Stimulated activated CD8-positive, alpha-beta memory T cell treated with anti-CD3 and anti-CD28 coated beads, Interleukin-4, amount 100 ng/mL, for 48 hours (primary cell): Measurements from ENCODE around the gene ZDHHC18.
A peak's percentile ranks its signal among the peaks of the same experiment; 100 is the strongest.

Experiments
- DNase-seq: peaks from one replicate; pipeline ENCODE4 v3.0.0-alpha.2; 2020

The ZDHHC18 gene, protein sequence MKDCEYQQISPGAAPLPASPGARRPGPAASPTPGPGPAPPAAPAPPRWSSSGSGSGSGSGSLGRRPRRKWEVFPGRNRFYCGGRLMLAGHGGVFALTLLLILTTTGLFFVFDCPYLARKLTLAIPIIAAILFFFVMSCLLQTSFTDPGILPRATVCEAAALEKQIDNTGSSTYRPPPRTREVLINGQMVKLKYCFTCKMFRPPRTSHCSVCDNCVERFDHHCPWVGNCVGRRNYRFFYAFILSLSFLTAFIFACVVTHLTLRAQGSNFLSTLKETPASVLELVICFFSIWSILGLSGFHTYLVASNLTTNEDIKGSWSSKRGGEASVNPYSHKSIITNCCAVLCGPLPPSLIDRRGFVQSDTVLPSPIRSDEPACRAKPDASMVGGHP

DNA sequence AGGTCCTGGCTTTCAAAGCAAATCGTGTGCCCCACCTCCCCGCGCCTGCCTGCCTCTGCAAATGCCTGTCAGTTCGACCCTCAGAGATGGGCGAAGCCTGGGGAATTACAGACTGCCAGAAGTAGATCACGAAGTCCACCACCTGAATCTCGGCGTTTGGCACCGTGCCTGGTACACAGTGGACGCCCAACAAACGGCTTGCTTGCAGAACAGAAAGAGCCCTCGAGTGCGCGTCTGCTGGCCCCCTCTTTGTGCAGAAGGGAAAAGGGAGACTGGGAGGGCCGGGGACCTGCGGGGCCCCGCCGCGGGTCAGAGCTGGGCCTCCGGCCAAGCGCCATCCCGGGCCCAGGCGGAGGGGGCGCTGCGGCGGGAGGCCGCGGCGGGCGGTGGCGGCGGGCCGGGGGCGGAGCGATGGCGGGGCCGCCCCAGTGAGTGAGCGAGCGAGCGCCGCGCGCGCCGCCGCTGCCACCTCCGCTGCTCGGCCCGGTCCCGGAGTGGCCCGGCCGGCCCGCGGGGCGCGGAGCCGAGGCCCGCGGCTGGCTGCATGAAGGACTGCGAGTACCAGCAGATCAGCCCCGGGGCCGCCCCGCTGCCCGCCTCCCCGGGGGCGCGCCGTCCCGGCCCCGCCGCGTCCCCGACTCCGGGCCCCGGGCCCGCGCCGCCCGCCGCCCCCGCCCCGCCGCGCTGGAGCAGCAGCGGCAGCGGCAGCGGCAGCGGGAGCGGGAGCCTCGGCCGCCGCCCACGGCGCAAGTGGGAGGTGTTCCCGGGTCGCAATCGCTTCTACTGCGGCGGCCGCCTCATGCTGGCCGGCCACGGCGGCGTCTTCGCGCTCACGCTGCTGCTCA lies at the start of gene ZDHHC18:
ZDHHC18 (plus strand) TSS at position 428 of the 845 bp plus-strand sequence; CDS start at position 545, 117 bp downstream.
- DNase-seq: peak; percentile 82

DNA sequence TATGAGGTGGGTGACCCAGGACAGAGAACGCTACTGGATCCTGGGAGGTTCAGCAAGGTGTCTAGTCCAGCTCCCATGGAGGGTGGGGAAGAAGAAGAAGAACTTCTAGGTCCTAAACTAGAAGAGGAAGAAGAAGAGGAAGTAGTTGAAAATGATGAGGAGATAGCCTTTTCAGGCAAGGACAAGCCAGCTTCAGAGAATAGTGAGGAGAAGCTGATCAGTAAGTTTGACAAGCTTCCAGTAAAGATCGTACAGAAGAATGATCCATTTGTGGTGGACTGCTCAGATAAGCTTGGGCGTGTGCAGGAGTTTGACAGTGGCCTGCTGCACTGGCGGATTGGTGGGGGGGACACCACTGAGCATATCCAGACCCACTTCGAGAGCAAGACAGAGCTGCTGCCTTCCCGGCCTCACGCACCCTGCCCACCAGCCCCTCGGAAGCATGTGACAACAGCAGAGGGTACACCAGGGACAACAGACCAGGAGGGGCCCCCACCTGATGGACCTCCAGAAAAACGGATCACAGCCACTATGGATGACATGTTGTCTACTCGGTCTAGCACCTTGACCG lies 47.3 kb upstream of the ZDHHC18 start:
- no peak for DNase-seq

DNA sequence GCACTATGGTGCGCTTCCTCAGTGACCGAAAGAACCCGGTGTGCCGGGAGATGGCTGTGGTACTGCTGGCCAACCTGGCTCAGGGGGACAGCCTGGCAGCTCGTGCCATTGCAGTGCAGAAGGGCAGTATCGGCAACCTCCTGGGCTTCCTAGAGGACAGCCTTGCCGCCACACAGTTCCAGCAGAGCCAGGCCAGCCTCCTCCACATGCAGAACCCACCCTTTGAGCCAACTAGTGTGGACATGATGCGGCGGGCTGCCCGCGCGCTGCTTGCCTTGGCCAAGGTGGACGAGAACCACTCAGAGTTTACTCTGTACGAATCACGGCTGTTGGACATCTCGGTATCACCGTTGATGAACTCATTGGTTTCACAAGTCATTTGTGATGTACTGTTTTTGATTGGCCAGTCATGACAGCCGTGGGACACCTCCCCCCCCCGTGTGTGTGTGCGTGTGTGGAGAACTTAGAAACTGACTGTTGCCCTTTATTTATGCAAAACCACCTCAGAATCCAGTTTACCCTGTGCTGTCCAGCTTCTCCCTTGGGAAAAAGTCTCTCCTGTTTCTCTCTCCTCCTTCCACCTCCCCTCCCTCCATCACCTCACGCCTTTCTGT lies 46.0 kb upstream of the ZDHHC18 start:
- DNase-seq: no peak

DNA sequence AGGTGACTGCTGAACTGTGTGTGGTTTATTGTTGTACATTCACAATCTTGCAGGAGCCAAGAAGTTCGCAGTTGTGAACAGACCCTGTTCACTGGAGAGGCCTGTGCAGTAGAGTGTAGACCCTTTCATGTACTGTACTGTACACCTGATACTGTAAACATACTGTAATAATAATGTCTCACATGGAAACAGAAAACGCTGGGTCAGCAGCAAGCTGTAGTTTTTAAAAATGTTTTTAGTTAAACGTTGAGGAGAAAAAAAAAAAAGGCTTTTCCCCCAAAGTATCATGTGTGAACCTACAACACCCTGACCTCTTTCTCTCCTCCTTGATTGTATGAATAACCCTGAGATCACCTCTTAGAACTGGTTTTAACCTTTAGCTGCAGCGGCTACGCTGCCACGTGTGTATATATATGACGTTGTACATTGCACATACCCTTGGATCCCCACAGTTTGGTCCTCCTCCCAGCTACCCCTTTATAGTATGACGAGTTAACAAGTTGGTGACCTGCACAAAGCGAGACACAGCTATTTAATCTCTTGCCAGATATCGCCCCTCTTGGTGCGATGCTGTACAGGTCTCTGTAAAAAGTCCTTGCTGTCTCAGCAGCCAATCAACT lies 45.2 kb upstream of the ZDHHC18 start:
- no peak for DNase-seq

DNA sequence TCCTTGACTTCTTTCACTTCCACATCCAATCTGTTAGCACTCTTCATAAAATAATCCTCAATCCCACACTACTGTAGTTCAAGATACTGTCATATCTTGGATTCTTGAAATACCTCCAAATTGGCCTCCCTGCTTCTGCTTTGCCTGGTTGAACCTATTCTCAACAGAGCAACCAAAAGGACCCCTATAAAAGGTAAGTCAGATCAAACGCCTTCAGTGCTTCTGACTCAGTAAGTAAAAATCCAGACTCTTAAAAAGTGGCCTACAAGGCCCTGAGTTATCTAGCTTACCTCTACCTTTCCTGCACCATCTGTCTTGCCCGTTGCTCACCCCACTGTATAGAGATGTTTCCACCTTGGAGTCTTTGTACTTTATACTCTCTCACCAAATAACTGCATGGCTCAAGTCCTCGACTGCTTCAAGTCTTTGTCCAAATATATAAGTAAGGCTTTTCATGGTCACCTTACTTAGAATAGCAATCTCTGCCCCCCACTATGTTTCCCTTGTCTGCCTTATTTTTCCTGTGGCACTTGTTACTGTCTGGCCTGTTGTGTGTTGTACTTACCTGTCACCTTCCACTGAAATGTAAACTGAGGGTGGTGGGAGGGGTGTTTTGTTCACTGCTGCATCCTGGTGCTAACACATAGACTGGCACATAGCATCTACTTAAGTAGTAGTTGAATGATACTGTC lies 43.8 kb upstream of the ZDHHC18 start:
- no peak for DNase-seq

DNA sequence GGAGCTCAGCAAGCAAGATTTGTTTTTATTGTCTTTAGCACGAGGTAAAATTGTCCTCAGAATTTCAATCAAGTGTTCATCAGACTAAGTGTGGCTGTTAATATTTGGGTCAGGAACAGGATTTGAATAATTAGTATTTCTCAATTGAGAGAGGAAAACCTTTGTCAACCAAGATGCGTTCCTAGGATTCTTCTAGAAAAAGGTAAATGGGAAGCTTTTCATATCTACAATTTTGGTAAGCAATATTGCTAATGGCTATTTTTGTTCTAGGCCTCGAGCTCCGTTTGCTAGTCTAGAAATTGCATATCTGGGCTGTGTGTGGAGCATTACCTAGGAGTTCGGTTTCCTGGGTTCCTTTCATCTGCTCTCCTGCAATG lies 42.9 kb upstream of the ZDHHC18 start:
- DNase-seq: no peak

DNA sequence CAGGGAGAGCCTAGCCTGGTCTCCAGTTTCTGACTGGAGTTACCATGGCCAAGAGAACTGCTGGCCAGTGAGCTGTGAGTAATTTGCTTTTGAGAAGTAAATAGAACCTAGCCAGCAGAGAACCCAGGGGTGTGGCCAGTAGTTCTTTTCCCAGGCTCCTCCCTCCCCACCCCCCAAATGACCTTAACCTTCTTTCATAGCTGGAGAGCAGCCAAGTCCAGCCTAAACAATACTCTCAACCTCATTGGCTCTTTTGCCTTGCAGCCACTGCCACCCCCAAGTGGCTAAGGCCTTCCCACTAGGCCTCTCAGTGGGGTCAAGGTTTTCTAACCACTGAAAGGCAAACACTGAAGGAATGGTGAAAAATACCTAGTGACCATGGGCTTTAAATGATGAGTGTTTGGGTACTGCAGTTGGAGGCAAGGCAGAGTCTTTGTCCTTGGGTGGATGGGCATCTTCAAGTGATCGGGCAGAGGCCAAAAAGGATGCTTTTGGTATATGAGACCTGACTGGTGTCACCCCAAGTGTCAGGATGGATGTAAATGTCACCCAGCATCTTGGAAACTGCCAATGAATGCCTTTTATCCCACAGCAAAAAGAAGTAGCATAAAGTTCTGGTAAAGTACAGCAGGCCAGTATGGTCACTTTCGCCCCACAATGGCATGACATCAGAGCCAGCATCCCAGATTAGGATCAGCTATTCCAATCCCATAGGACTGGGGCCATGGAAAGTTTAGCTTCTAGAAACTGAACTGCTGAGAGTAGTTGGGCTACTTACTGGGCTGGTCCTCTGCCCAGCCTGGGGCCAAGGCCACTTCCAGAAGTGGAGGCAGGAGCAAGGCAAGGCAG lies 42.2 kb upstream of the ZDHHC18 start:
- DNase-seq: no peak

DNA sequence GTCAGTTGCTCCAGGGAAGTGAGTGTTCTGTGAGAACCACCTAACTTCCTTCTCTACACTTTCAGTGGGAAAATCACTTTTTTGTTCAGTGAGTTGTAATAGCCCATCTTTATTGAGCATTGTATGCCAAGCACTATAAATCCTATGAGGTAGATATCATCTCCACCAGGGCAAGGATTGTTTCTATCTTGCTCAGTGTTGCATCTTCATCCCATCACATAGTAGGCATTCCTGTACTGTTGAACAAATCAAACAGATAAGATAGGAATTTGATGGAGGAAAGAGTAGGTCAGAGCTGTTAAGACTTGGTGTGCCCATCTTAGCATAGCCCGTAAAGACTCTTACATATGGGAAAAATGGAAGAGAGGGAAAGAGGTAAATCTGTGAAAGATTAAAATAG lies 41.6 kb upstream of the ZDHHC18 start:
- no peak for DNase-seq

DNA sequence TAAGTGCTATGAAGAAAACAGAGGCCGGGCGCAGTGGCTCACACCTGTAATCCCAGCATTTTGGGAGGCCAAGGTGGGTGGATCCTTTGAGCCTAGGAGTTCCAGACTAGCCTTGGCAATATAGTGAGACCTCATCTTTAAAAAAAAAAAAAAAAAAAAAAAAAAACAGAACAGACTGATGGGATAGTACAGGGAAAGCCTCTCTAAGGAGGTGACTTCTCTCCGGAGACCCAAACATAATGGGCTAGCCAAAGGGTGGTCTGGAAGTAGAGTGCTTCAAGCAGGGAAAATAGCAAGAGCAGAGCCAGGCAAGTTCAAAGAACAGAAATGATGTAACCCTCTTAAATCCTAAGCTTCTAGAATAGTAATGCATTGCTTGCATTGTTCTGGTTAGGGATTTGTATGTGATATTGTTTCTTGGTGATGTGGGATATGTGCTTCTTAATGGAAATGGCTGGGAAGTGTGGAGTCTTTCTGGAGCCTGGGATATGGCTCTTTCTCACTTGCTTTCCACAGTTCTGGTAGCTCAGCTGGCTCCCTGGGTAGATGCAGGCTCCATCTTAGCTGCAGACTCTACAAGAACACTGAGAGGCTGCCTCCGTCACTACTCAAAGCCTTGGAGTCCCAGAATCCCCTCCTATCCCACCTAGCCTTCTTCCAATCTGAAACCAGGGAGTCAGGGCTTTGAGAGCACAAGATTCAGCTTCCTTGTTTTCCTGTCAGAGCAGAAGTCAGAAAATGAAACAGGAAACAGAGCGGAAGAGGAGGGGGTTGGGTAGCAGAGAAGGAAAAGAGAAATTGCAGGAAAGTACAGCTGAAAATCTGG lies 40.7 kb upstream of the ZDHHC18 start:
- no peak for DNase-seq

DNA sequence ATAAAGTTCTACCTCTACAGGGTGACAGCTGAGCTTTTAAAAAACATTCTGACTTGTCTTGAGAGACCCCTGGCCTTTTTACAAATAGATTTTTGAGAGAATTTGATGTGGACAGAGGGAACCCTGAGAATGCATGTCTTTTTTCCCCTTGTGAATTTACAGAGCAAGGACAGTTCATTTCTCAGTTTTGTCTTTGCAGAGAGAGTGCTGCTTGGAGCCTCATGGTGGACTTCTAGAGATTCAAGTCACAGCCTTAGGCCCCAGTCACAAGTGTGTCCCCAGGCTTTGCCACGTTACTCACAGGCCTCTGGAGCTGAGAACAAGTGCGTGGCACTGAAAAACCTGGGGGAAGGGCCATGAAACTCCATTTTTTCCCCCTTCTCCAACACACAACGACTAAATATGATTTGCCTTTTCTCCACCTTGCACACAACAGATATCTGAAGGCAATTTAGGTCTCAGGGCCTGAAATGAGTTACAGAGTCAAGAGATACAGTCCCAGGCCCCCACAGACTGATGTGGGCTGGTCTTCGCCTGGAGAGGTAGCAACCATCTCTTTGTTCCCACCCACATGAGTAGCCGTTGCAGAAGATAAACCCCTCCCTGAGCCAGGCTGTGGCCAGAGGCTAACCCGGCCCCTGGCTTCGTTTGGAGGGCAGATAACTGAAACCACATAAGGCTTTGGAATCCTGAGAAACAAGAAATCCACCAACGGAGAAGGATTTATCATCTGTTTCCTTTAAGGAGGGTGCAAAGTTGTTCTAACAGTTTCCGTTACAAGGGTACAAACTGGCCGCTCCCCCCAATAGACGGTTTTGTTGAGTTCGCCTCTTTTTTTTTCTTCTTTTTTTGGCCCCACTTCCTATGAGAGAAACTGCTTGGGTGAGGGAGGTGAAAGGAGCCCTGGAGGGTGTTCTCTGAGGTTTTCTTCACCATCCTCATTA lies 39.8 kb upstream of the ZDHHC18 start:
- peak; percentile 65 for DNase-seq

DNA sequence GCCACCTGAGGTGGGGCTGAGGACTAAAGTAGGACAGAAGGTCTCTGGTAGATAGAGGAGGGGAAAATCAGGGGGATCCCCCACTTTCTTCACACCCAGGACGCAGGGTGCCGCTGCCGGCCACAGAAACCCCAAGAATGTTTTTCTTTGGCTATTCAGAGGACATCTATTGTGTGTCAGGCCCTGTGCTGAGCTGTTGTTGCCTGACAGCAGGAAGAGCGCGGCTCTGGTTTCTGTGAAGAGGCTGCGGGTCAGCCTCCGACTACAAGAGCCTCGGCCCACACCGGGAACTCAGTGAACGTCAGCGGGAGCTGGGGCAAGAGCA lies 39.1 kb upstream of the ZDHHC18 start:
- peak; percentile 82 for DNase-seq

DNA sequence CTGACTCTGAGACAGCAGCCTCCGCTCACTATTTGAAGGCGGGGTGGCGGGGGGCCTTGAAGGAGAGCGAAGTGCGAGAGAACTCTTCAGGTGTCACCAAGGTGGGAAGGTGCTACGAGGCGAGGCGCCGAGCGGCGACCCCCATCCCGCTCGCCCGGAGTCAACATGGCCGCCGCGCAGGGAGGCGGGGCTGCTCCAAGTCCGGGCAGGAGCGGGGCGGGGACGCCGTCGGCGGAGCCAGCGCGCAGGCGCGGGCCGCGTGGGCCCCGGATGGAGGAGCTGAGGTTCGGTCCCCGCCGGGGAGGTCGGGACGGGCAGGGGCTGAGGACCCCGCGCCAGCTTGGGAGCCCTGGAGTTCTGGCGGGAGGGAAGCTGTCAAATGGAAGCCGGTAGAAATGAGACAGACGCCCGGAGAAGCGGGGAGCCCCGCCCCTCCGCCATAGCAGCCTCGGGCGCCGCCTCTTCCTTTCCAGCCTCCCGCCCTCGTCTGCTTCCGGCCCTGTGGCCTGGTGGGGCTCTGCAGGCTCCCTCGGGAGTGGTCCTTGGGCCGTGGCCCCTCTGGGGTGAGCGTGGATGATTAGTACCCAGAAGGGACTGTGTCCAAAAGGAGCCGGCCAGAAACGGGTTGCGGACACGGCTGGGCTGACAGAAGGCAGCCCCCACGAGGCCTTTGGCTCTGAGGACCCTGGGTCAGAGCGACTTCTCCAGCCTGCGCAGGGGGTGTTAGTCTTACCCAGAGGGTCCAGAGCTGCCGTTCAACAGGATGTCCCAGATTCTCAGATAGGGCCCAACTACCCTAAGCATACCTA lies 38.6 kb upstream of the ZDHHC18 start, which contains the start of gene PIGV:
PIGV (plus strand) TSS at position 245 of the 809 bp plus-strand sequence. CDS start 2,866 bp downstream, outside the sequence.
- peak; percentile 91 for DNase-seq

DNA sequence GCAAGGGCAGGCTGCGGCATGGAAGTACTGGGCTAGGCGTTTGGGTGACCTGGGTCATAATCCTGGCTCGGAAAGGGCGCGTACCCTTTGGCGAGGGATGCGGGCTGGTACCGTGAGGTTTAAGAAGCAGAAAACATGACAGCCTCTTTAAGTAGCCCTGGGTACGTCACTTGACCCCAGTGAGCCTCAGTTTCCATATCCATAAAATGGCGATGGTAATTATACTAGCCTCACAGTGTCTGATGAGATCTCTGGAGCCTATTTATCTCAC lies 38.0 kb upstream of the ZDHHC18 start:
- no peak for DNase-seq

DNA sequence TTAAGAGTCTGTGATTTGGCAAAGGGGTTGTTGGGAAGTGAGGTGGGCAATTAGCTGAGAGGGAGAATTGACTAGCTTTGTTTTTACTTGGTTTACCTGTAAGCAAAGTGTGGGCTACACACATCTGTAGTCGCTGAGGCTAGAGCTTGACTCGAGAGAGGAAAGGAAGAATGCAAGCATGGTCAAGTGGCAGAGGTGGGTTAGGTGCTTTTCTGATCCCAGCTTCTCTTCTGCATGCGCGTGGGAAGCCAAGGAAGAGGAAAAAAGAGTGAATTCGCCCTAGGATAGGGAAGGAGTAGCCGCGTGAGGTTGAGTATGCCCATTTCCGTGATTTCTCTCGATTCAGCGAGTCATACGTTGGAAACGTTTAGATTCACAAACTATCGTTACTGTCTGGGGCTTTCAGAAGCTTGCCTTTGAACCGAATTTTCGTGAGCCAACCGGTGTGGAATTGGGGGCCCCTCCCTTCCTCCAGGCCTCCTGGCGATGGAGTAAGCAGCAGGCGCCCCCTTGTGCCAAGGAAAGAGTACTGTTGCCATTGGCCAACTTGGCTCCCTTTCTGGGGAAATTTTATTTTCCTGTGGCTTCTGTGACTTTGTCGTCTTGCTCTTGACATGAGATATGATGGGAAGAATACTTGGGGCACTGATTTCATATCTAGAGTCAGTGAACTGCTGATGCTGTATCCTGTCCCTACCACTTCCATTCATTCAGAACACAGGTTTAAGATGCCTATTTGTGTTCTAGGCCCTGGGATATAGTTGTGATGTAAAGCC lies 37.5 kb upstream of the ZDHHC18 start:
- peak; percentile 90 for DNase-seq

DNA sequence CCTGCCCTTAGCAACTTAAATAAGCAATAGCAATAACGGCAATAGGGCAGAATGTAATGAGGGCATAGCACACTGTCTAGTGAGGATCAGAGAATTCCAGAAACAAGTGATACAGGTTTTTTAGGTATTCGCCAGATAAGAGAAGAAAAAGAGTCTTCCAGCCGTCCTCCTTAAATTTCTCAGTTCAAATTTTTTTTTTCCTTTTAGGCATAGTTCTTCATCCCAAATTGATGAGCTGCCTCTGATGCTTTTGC lies 36.9 kb upstream of the ZDHHC18 start:
- DNase-seq: no peak

DNA sequence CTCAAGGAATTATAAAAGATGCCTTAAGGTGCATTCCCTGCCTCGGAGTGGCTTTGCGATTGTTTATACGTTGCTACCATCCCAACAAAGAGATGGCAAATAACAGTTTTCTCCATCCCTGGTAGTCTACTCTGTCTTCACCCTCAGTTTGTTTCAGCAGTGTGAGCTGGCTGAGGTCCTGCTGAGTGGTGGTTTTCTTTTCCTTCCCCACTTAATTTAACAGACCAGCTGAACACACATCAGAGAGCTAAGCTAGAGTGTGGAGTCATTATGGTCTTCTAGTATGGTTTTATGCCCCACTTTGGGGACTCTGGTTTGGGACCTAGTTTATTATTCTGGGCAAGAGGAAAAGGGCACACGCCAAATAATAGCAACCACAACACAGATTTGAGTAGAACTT lies 36.6 kb upstream of the ZDHHC18 start:
- no peak for DNase-seq

DNA sequence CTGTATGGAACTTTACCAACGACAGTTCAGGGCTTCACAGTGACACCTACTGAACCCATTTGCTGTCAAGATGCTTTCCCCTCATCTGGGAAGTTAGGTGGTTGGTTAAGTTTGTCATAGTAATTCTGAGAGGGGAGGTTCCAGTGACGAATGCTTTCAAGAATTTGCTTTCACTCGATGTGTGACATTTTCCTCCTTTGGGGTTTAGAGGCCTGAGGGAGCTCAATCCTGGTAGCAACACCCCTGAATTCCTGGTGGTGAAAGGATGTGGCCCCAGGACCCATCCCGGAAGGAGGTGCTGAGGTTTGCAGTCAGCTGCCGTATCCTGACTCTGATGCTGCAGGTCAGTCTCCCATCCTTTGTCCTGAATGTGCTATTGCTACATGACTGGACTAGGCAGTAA lies 35.9 kb upstream of the ZDHHC18 start:
- DNase-seq: peak; percentile 51

DNA sequence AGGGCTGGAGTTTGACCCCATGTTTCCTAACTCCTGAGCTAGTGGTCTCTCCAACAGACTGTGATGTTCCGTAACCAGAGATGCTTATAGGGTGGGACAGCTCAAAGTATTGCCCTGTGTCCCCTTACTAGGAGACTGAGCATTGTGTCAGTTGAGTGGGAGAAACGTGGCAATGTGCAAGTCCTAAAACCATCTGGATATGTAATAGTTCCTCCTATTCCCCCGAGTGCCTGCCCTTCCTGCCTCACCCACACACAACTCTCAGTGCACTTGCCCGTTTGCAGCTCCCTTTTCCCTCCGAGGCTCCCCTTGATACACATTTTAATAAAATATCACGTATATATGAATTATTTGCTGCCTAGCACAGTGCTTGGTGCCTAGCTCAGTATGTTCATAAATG lies 35.3 kb upstream of the ZDHHC18 start:
- no peak for DNase-seq
